Measurements from ENCODE around the gene GBE1.

The GBE1 gene

GRCh38 chr3:81695302-81695701 lies 66.1 kb downstream of the GBE1 start:
- DNase-seq: no peak

DNA sequence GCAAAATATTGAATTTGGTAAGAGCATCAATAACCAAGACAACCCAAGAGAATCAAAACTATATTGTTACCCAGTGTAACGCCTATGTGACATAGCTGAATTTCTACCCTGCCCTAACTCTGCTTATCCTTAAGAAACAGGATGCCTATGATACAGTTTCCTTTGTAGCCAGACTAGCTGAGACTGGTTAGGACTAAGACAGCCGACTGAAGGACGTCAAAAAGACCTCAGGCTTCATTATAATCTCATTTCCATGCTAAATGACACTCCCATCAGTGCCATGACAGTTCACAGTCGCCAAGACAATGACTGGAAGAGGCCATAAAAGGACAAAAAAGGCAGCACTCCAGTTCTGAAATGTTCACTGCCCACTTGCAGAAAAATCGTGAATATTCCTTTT lies 66.8 kb downstream of the GBE1 start:
- DNase-seq: no peak

DNA sequence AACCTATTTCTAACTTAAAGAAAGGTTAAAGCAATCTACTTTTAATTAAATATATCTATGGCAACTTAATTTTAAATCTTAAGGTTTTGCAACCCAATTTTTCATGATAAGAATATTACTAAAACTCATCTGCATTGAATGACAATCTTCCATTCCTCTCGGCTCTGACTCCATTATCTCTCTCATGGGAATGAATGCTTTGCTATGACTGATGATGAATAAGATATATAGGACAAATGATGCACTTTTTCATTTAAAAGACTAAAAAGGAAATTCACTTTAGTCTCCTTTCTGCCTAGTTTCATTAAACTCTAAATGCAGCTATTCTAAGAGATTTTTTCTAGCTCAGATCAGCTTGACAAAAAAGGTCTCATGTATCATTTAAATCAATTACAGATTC lies 68.7 kb downstream of the GBE1 start:
- DNase-seq: no peak

- no peak for DNase-seq
Observed at GRCh38 chr3:81689617-81690016, 71.8 kb downstream of the GBE1 start.

- DNase-seq: no peak
Observed at GRCh38 chr3:81684751-81685395, 76.6 kb downstream of the GBE1 start.

DNA sequence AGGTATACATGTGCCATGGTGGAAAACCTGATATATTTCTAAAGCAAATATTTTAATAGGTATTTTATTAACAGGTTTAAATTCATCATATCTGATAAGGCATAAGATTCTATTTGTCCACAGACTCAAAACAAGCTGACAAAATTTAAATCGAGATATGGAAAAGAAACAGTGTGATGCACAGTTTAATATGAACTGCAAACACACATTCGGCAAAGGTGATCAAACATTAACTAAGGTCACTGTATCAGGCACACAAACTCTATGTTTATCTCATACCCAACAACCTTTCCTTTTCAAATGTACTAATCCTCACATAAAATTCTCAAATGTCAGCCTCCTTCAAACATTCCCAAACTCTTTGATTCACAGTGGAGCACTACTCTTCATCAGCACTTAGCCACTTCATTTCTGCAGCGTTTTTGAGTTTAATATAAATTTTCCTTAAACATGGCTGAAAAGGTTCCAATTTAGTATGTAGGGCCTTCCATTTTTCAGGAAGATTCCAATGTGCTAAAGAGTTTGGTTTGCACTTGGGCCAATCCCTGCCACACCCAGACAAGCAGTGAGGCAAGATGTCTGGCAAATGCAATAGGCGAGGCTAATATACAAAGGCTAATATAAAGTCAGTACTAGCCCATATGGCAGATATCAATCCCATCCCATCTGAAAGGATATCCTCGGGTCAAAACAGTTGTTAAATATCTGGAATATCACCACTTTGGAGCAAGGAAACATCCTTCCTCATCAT lies 84.6 kb downstream of the GBE1 start:
- DNase-seq: no peak

DNA sequence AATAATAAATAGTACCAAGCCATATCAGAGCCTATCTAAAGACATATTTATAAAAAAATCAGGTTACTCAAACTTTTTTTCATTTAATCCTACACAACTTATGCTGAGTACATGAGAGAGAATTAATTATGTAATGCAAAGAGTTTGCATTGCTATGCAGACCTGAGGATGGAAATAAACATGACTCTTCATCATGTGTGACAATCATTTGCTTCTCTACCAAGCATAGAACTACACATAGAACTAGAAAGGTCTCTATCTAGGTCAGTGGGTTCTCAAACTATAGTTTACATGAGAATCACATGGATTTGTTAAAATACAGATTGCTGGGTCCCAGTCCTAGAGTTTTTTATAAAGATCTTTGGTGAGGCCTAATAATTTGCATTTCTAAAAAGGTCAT lies 86.8 kb downstream of the GBE1 start:
- no peak for DNase-seq

- DNase-seq: no peak
Observed at GRCh38 chr3:81668283-81668682, 93.2 kb downstream of the GBE1 start.

DNA sequence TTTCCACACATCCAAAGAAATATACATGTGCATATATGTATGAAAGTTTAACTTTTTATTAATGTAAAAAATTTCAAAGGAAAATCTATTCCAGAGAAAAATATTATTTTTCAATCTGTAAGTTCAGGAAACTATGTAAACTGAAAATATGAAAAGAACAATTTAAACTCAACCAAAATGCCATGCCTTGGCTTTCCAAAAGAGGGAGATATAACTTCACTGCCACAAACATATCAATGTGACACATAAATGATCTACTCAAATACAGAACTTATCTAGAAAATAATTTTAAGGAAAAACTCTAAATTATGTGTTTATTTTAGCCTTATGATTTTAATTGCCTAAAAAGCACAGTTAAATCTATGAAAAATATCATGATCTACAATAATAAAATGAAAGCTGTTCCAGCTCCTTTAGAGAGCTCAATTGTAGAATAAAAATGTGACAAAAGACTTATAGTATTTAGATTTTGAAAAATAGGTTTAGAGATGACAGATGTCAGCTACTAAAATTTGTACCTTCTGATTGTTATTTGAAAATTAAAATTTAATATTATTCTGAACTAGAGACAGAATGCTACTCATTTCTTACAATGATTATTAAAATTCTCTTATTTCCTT lies 94.8 kb downstream of the GBE1 start:
- peak; percentile 13 to 40 for DNase-seq

- DNase-seq: no peak
Observed at GRCh38 chr3:81663114-81663513, 98.3 kb downstream of the GBE1 start.

- no peak for DNase-seq
Observed at GRCh38 chr3:81660036-81660435, 101.4 kb downstream of the GBE1 start.

DNA sequence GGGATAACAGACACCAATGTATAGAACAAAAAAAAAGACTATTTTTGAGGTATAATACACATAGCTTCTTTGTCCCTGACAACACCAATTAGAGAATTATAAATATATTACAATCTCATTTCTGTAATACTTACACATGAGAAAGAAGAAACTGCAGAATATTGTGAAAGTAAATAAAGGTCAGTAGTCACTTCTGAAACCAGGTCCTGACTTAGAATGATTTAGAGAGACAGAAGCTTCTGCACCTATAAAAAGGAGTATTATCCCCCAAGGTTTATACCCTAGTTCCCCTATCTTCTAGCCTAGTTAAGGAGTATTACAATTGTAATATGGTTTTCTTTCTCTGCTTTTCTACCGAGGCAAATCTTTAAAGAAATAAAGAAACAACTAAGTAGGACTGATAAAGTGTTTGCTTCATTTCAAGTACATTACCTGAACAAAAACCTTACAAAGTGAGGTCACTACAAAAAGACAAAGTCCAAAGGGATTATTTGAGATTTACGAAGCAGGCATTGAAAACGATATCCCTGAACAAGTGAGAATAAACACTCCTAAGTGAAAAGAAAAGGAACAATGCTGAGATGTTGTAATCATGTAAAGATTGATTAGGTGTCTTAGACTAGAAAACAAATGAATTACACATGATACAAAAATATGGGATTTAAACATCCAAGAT lies 103.0 kb downstream of the GBE1 start:
- DNase-seq: no peak

- no peak for DNase-seq
Observed at GRCh38 chr3:81651139-81651538, 110.3 kb downstream of the GBE1 start.

DNA sequence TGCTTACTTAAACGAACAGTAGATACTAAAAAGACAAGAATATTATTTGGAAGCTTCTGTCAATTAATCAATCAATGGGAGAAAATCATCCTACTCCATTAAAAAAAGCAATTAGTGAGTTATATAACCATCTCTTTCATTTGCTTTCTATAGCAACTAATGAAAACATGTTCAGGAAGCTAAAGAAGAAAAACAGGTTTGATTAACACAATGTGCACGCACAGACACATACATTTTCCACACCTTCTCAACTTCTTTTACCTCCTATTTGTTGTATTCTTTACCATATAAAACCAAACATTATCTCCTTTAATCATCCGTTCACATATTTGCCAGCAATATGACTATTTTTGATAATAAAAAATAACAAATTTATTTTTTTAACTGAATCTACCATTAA lies 111.3 kb downstream of the GBE1 start:
- DNase-seq: no peak

- no peak for DNase-seq
Observed at GRCh38 chr3:81645248-81645647, 116.2 kb downstream of the GBE1 start.

DNA sequence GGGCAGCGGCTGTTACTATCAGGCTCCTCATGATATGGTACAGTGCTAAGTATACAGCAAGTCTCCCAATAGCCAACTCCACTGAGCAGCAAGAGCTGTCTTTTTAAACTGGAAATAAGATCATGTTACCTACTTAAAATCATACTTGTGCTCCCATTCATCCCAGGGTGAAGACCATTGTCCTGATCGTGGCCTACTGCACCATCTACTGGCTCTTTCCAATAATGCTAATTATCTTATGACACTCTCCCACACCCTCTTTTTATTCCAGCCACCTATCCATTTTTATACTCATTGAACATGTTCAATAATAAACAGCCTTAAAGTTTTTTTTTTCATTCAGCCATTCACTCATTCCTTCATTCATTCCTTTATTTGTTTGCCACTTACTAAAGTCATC lies 117.7 kb downstream of the GBE1 start:
- DNase-seq: no peak

DNA sequence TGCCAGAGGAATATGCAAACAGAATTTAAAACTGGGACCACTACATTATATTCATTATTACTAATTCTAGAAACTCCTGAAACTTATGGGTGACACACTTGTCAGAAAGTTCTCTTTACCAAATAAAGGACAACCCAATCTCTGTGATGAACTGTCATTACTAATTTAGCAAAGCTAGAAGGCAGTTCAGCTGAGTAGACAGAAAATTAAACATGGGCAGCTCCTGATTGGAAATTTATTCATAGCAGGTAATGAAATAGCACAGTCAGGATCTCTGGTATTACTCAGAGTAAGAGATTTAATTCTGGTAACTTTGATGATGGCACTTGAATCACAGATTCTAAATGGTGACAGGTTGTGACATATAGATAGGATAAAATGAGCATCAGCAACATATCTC lies 123.0 kb downstream of the GBE1 start:
- no peak for DNase-seq

GRCh38 chr3:81632659-81633058 lies 128.8 kb downstream of the GBE1 start:
- no peak for DNase-seq

- no peak for DNase-seq
Observed at GRCh38 chr3:81624756-81625155, 136.7 kb downstream of the GBE1 start.

- DNase-seq: no peak
Observed at GRCh38 chr3:81622395-81622794, 139.1 kb downstream of the GBE1 start.

DNA sequence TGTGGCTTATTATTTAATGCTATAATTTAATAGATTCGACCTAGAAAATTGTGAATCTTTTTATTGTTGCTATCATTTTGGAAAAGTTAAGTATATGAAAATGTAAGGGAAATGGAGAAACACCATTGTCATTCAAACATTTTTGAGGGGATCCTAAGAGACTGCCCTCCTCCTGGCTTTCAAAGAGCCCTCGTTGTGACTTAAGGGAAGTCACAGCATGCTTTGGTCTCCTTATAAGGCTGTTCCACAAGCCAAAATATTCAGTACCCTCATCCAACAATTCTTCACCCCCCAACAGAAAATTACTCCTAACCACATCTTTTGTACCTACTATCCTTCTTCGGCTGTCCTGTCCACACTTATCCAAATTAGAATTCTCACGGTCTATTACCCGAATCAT lies 140.2 kb downstream of the GBE1 start:
- no peak for DNase-seq

- no peak for DNase-seq
Observed at GRCh38 chr3:81620849-81621248, 140.6 kb downstream of the GBE1 start.

DNA sequence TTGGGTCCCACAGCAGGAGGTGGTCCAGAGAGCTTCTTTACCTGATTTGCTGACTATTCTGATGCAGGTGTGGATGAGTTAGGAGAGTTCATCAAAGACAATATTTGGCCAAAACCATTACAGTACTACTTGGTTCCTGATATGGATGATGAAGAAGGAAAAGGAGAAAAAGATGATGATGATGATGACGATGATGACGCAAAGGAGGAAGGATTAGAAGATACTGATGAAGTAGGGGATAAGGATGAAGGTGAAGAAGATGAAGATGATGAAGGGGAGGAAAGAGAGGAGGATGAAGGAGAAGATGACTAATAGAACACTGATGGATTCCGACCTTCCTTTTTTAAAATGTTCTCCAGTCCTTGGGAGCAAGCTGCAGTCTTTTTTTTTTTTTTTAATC lies 148.7 kb downstream of the GBE1 start:
- DNase-seq: no peak

DNA sequence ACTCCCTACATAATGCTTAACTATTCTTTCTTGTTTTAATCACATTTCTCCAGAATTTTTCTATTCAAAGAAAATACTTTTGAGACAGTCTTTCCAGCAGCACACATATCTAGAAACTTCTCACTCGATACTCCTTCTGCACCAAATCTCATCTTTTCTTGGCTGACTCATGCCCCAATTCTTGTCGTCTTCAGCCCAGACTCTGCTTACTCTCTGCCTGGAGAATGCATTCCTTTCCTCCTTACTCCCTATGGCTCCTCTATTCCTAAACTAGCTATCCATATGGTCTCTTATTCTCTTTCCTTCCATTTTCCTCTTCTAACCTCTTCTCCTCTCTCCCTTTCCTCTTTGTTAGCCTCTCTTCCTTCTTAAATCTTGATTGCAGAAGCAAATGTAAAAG lies 158.7 kb downstream of the GBE1 start:
- DNase-seq: no peak

Data from inflammatory macrophage treated with lipopolysaccharide for 1 hour (primary cell).